ENCODE measurements around the gene MS4A6A.
"Not testable (repeated sequence)": the region's sequence is repeated elsewhere in the genome, so short reads cannot be mapped to it uniquely, and the experiment has no call there.

The MS4A6A gene

DNA sequence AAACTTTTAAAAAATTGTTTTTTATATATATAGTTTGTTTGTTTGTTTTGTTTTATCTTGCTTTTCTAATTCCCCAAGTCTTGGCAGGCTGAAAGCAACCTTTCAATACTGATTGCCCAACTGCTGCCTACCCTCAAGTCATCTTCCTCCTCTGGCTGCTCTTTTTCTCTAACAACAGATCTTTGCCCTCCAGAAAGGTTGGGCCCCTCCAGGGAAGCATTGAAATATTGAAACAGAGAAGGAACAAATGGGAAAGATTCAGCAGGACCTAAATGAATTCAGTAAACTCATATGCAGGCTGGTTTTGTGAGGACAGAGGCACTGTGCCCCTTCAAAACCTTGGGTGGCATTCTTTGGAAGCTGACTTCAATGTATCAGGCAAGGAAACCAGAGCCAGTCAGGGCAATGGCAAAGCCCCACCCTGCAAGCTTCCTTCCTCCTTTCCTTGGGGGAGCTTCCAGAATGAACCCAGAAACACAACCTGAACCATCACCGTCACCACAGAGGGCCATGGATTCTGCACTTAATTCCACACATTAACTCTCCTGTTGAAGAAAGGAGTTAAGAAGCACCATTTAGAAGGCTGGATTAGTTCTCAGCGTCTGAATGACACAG is 815 bp upstream of the MS4A6A start:
- DNase-seq, result no peak

- DNase-seq, result no peak
Measured at GRCh38 chr11:60175860-60176275, 7.0 kb downstream of the MS4A6A start.

GRCh38 chr11:60172011-60172410 is 10.9 kb downstream of the MS4A6A start:
- DNase-seq, result no peak

DNA sequence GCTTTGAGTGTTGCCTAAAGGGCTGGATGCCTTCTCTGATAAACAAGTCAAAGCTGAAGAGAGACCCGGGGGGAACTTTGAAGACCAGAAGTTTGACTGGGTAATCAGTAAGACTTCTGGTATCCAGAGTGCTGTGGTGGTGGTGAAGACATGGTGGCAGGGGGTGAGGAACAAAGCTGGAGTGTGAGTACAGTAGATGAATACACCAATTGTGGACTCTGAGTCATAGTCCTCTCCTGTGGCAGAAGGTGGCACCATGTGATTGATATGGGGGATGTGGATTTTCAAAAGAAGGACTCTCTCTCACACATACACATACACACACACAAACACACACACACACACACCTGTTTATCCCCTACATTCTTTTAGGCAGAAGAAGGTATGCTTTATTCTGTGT is 12.3 kb downstream of the MS4A6A start:
- DNase-seq, result no peak

- DNase-seq, result no peak
Measured at GRCh38 chr11:60169264-60169915, 13.5 kb downstream of the MS4A6A start.

DNA sequence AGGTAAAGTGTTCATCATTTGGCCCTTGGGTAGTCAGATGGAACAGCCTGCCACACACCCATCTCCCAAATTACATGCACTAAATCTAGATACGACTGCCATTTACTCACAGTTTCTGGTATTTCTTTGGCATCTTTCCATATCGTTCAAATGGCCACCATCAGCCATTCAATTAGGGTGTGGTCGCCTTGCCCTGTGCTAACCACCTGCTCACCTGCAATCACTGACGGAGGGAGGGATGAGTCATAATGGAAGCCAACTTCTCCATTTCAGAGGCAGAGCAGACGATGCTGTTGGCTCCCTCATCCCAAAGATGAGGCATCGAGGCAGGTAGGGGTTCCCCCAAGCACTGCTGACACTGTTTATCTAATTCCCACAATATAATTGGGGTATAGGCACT is 14.6 kb downstream of the MS4A6A start:
- DNase-seq, result no peak

DNA sequence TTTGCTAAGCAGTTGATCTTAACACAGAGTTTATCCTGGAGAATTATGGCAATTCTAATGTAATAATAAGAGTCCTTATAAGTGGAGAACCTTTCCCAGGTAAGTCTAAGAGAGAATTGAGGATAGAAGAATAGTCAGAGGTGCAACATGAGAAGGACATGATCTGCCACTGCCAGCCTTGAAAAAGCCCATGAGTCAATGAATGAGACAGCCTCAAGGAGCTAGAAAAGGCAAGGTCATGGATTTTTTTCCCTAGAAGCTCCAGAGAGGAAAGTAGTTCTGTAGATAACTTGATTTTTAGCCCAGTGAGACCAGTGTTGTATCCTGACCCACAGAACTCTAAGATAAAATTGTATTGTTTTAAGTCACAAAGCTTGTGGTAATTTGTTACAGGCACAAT is 16.9 kb downstream of the MS4A6A start:
- no peak for DNase-seq

- no peak for DNase-seq
Measured at GRCh38 chr11:60165538-60165937, 17.3 kb downstream of the MS4A6A start.

DNA sequence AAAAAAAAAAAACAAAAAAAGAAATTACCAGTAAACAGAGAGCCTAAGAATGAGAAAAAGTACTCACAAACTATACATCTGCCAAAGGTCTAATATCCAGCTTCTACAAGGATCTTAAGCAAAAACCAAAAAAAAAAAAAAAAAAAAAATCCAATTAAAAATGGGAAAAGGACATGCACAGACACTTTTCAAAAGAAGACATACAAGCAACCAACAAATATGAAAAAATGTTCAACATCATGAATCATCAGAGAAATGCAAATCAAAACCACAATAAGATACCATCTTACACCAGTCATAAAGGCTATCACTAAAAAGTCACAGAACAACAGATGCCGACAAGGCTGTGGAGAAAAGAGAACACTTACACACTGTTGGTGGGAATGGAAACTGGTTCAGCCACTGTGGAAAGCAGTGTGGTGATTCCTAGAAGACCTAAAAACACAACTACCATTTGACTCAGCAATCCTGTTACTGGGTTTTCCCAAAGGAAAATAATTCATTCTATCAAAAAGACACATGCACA is 18.3 kb downstream of the MS4A6A start:
- DNase-seq, result no peak

DNA sequence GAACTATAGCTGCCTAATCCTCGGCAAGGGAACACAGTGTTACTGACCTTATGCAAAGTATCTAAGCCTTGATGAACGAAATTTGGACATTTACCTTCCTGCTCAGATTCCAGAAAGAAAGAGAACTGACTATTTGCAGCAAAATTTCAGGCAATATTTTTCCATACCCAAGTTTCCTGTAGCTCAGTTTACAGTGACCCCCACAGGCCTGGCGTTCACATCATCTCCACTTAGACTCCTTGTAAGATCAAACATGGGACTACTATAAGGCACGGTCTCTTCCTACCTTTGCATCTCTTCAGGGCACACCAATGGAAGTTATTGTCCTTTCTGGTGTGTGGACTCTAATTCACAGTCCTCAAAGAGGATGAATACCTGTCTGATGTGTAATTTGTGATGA is 21.1 kb downstream of the MS4A6A start:
- no peak for DNase-seq

DNA sequence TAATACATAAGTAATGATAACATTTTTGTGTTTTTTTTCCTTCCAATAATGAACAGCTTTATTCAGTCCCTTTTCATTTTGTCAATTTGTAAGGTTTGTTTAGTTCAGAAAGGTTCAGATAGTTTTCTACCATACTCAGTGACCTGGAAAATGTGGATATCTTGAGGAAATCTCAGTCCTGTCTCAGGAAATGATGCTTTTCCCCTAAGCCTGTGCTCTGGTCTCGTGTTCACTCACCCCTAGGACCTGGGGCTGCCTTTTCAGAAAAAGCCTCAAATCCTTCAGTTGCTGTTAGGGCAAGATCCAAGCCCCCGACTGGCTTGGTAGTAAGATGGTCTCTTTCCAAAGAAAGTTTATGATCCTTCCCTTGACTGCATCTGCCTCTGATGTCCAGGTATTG is 21.8 kb downstream of the MS4A6A start:
- DNase-seq, result no peak

DNA sequence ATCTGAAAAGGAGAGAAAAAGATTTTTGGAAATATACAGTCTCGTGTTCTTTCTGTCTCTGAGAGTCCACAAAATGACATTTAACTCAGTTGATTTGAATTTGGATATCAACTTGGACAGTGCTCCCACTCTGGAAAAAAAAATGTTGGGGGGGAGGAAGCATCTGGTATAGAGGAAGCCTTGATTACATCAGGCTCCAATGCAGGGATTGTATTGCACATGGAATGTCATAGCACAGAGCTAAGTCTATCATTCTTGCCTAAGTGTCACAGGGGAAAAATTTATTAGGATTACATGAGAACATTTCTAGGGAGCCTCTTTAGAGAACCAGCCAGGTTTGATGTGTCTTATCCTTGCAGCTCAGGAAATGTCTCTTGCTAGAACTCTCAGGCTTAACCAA is 23.0 kb downstream of the MS4A6A start:
- DNase-seq, result no peak

DNA sequence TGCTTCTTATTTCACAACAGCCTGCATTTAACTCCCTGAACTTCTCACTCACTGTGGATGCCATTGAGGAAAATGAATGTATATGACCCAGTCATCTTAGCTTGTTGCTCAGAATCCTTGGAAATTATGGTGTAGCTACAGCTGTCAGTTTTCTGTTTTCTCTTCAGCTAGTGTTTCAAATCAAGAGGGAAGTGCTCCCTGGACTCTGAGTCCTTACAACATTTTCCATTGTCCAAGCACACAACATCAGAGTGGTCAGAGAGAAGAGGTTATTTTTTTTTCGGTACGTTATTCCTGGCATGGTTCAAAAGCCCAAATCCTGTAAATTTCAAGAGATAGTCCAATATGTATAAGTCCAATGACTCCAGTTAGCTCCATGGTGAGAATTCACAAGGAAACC is 23.6 kb downstream of the MS4A6A start:
- no peak for DNase-seq

- no peak for DNase-seq
Measured at GRCh38 chr11:60158636-60159035, 24.2 kb downstream of the MS4A6A start.

DNA sequence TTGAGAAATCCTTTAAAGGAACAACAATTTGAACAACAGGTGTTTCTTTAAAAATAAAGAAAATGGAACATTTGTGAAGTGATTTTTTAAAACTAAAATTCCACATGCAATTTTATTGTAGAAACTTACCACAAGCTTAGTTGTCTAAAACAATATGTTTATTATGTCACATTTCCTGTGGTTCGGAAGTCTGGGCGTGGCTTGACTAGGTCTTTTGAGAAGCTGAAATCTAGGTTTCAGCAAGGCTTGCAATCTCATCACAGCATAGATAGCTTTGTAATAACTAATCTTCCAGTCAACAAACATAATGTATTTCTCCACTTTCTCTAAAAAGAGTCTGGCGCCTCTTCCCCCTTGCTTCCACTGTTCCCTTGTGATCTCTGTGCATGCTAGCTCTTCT is 27.0 kb downstream of the MS4A6A start:
- DNase-seq, result no peak

DNA sequence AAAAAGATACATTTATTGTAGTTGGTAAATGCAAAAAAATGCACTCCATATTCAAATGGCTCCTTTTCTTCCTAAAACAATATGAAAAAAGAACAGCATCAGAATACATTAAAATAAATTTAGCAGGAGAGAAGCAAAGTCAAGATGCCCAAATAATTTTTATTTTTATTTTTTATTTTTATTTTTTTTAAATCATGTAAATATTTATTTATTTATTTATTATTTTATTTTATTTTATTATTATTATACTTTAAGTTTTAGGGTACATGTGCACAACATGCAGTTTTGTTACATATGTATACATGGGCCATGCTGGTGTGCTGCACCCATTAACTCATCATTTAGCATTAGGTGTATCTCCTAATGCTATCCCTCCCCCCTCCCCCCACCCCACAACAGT is 30.2 kb downstream of the MS4A6A start:
- not testable (repeated sequence) for DNase-seq

DNA sequence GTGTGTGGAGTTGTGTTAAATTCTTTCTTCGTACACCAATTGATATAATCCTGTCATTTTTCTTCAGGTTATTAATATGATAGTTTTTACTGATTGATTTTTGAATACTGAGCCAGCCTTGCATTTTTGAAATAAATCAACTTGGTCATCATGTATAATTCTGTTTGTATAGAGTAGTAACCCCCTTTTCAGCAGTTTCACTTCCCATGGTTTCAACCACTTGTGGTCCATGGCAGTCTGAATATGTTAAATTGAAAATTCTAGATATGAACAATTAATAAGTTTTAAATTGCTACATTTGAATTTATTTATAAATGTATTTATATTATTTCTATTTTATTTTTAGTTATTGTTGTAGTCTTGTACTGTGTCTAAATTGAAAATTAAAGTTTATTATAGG is 32.6 kb downstream of the MS4A6A start:
- no peak for DNase-seq

DNA sequence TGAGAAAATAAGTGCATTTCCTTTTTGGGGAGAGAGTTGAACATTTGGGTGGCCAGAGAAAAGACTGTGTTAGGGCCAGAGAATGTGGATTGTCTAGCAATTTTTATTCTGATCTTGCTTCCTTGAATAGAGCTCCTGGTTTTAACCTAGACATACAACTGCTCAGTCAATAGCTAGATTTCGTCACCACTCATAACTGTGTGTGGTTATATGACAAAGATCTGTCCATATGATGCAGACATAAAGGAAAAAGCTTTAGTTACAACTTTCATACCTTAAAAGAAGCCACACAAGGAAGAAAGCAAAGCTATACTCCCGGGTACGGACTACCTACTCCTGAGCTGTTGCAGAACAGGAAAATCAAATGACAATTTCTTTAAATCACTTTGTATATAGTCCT is 37.2 kb downstream of the MS4A6A start:
- DNase-seq, result no peak

DNA sequence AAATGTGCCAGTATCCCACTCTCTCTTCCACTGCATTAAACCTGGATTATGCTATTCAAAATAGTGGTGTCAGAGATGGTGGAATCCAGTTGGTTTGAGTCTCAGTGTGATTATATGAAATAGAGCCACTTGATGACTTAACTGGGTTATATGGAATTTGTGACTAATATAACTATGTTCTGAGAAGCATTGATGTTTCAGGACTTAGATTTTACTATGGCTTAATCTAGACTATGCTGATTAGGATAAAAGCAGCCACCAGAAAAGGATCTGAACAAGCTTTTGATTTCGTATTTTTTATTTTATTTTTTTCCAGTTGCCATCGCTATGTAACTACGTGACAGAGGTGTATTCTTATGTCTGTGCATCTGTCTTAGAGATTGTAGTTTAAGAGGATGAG is 39.1 kb downstream of the MS4A6A start:
- DNase-seq, result no peak

DNA sequence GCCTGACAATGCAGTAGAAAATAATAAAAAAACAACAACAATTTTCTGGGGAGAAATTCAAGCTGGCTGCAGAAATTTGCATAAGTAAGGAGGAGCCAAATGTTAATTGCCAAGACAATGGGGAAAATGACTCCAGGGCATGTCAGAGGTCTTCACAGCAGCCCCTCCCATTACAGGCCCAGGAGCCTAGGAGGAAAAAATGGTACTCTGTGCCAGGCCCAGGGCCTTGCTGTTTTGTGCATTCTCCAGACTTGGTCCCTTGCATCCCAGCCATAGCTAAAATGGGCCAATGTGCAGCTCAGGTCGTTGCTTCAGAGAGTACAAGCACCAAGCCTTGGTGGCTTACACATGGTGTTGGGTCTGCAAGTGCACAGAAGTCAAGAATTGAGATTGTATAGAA is 49.0 kb downstream of the MS4A6A start:
- no peak for DNase-seq

- no peak for DNase-seq
Measured at GRCh38 chr11:60131912-60132311, 51.0 kb downstream of the MS4A6A start.

- DNase-seq, result no peak
Measured at GRCh38 chr11:60130496-60130895, 52.4 kb downstream of the MS4A6A start.

- no peak for DNase-seq
Measured at GRCh38 chr11:60129853-60130252, 53.0 kb downstream of the MS4A6A start.

DNA sequence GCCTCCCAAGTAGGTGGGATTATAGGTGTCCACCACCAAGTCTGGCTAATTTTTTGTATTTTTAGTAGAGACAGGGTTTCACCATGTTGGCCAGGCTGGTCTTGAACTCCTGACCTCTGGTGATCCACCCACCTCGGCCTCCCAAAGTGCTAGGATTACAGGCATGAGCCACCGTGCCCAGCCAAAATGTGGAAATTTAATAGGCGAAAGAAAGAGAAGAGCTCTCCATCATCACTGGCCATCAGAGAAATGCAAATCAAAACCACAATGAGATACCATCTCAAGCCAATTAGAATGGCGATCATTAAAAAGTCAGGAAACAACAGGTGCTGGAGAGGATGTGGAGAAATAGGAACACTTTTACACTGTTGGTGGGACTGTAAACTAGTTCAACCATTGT is 54.0 kb downstream of the MS4A6A start:
- DNase-seq, result not testable (repeated sequence)

DNA sequence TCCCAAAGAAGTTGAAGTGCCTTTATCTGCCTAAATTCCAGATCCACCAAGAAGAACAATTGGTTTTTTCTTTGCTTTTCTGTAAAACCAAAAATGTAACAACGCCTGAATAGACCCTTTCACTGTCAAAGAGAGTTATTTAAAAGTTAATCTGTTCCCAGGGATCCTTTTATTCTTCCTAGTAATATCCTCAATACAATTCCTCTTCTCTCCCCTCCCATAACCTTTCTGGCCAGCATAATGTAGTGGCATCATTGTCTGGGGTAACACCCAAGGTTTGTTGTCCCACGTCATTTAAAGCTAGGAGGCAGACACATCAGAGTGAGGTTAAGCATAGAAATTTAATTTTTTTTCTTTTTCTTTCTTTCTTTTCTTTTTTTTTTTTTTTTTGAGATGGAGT is 54.5 kb downstream of the MS4A6A start:
- no peak for DNase-seq
